Fibroblast of lung (primary cell): Measurements from ENCODE around the gene MYH13. TPM values are rescaled to one million over a fixed set of nuclear protein-coding genes. Genes with fewer than 3 reads are reported as not detected.

Experiments used
- DNase-seq, 2 donors: peaks; one replicate each; pipeline versions ENCODE4 v3.0.0 to v3.0.0-alpha.2; 2010; ENCODE audit warnings: low read depth in 2 of 2
- H2AFZ ChIP-seq: 2 replicates; pipeline ENCODE4 v1.5.1; 2012; ENCODE audit warnings: low read length, control low read depth, inconsistent platforms
- H3K27ac ChIP-seq: 2 replicates; pipeline ENCODE4 v1.5.1; 2011; ENCODE audit warnings: low read length, control low read depth; ENCODE audit not compliant: insufficient read depth
- H3K27me3 ChIP-seq: 2 replicates; pipeline ENCODE4 v1.5.1; 2011; ENCODE audit warnings: mild to moderate bottlenecking, low read length; ENCODE audit not compliant: control insufficient read depth, insufficient read depth
- H3K36me3 ChIP-seq: 2 replicates; pipeline ENCODE4 v1.5.1; 2011; ENCODE audit warnings: low read length; ENCODE audit not compliant: control insufficient read depth, insufficient read depth
- H3K4me1 ChIP-seq: 2 replicates; pipeline ENCODE4 v1.5.1; 2011; ENCODE audit warnings: low read length; ENCODE audit not compliant: control insufficient read depth, insufficient read depth; ENCODE audit errors: extremely low read depth
- H3K4me2 ChIP-seq: 2 replicates; pipeline ENCODE4 v1.5.1; 2011; ENCODE audit warnings: low read length, control low read depth; ENCODE audit not compliant: insufficient read depth; ENCODE audit errors: extremely low read depth
- H3K4me3 ChIP-seq, 4 experiments: fragments of 200-600 bp in 1 of 4; sonication (generic) in 1 of 4; replicated peaks in 1 of 4; 2 replicates each; pipeline ENCODE4 v1.5.1; 2011 to 2016; ENCODE audit warnings: low read length in 4 of 4, low read depth in 3 of 4, mild to moderate bottlenecking in 3 of 4, control low read depth in 2 of 4, inconsistent platforms in 1 of 4, mixed read lengths in 1 of 4; ENCODE audit not compliant: insufficient read depth in 1 of 4; ENCODE audit errors: control extremely low read depth in 1 of 4
- H3K79me2 ChIP-seq: 2 replicates; pipeline ENCODE4 v1.5.1; 2012; ENCODE audit warnings: mild to moderate bottlenecking, low read length, inconsistent platforms; ENCODE audit not compliant: control insufficient read depth, insufficient read depth
- H3K9ac ChIP-seq: 2 replicates; pipeline ENCODE4 v1.5.1; 2011; ENCODE audit warnings: mild to moderate bottlenecking, low read length, control low read depth; ENCODE audit not compliant: insufficient read depth
- H3K9me3 ChIP-seq: 2 replicates; pipeline ENCODE4 v1.5.1; 2012; ENCODE audit warnings: low read depth, low read length; ENCODE audit not compliant: control insufficient read depth, insufficient read depth
- H4K20me1 ChIP-seq: 2 replicates; pipeline ENCODE4 v1.5.1; 2011; ENCODE audit warnings: low read length; ENCODE audit not compliant: control insufficient read depth, insufficient read depth; ENCODE audit errors: extremely low read depth
- CTCF ChIP-seq, 2 donors: IDR thresholded peaks in 1 of 2; conservative IDR thresholded peaks in 1 of 2; 1 replicate in 1 of 2; 2 replicates in 1 of 2; pipeline ENCODE4 v1.5.1; 2011 to 2012; ENCODE audit warnings: low read length in 2 of 2, control low read depth in 1 of 2, inconsistent platforms in 1 of 2, low read depth in 1 of 2, mild to moderate bottlenecking in 1 of 2
- EZH2 ChIP-seq: IDR thresholded peaks from 2 replicates; pipeline ENCODE4 v1.5.1; 2012; ENCODE audit warnings: low read length, control low read depth, mild to moderate bottlenecking; ENCODE audit errors: missing control alignments
- polyA plus RNA-seq, 2 donors: library from polyadenylated mRNA; depleted of rRNA in 1 of 2; stranded (reverse) in 1 of 2; unstranded in 1 of 2; fragments of >200 nt; gene quantifications; 2 replicates each; pipeline ENCODE4 v1.2.1, GENCODE V29; 2011 to 2012; ENCODE audit warnings: missing spikeins in 1 of 2
- total RNA-seq: library from RNA; depleted of rRNA; stranded (reverse); fragments of >200 nt; gene quantifications from 2 replicates; pipeline ENCODE4 v1.2.1, GENCODE V29; 2014

Gene MYH13
- total and polyA plus RNA-seq, 2 donors (not counting 1 experiment from before 2014, with no cell fraction given), result not detected

GRCh38 chr17:10262451-10262850, 110.4 kb downstream of the MYH13 start:
- Histone ChIP-seq H4K20me1 (no peaks in the 10 kb centered on the region), H3K9ac (no peak overlapping the region), H3K9me3 (no peaks in the 10 kb centered on the region), H2AFZ (no peak overlapping the region), H3K36me3 (no peaks in the 10 kb centered on the region), H3K27ac (no peak overlapping the region), H3K79me2 (no peaks in the 10 kb centered on the region), H3K4me2 (no peak overlapping the region), H3K27me3 (no peaks in the 10 kb centered on the region), H3K4me3 (no peak overlapping the region), H3K4me1 (no peaks in the 10 kb centered on the region)
- TF ChIP-seq EZH2, result no peak
- no peak for TF ChIP-seq CTCF (conservative IDR thresholded peaks at IDR 0.05 in 1 of 2, IDR thresholded peaks at IDR 0.05 in 1 of 2; ENCODE audit: low read depth in 1 of 2, low read length in 2 of 2)
- DNase-seq, result no peak

- Histone ChIP-seq H3K4me3 (no peak overlapping the region), H3K79me2 (no peaks in the 10 kb centered on the region), H3K4me1 (no peaks in the 10 kb centered on the region), H3K27ac (no peak overlapping the region), H3K9me3 (no peaks in the 10 kb centered on the region), H3K27me3 (no peaks in the 10 kb centered on the region), H3K36me3 (no peaks in the 10 kb centered on the region), H4K20me1 (no peaks in the 10 kb centered on the region), H3K9ac (no peak overlapping the region), H3K4me2 (no peak overlapping the region), H2AFZ (no peak overlapping the region)
- no peak for DNase-seq
- TF ChIP-seq CTCF (conservative IDR thresholded peaks at IDR 0.05 in 1 of 2, IDR thresholded peaks at IDR 0.05 in 1 of 2; ENCODE audit: low read depth in 1 of 2, low read length in 2 of 2) (no peak), EZH2 (no peak)
Observed at GRCh38 chr17:10261098-10261497, 111.7 kb downstream of the MYH13 start.

GRCh38 chr17:10251212-10251948, 121.4 kb downstream of the MYH13 start:
- H3K36me3 ChIP-seq, result no peaks in the 10 kb centered on the region
- TF ChIP-seq EZH2 (no peak), CTCF (conservative IDR thresholded peaks at IDR 0.05 in 1 of 2, IDR thresholded peaks at IDR 0.05 in 1 of 2; ENCODE audit: low read depth in 1 of 2, low read length in 2 of 2) (no peak)
- H3K9me3 ChIP-seq, result no peaks in the 10 kb centered on the region
- no peak overlapping the region for H2AFZ ChIP-seq
- H3K4me1 ChIP-seq, result no peaks in the 10 kb centered on the region
- no peak for DNase-seq
- H3K4me3 ChIP-seq, result no peak overlapping the region
- H3K4me2 ChIP-seq, result no peak overlapping the region
- no peak overlapping the region for H3K27ac ChIP-seq
- H4K20me1 ChIP-seq, result no peaks in the 10 kb centered on the region
- H3K9ac ChIP-seq, result no peak overlapping the region
- no peaks in the 10 kb centered on the region for H3K79me2 ChIP-seq
- H3K27me3 ChIP-seq, result no peaks in the 10 kb centered on the region

Other genes starting within 250 kb of the MYH13 start
- 2.6 and 6.4 TPM in 2 replicates for gene GAS7, start 174.4 kb downstream of the MYH13 start, total RNA-seq
- gene GAS7, start 174.4 kb downstream of the MYH13 start, polyA plus RNA-seq, result 0.58 and 5.2 TPM in 2 replicates
- not detected in 2 replicates for gene MYH8, start 48.9 kb upstream of the MYH13 start, total RNA-seq
- gene MYH8, start 48.9 kb upstream of the MYH13 start, polyA plus RNA-seq, result 0.01 TPM in 1 of 2 replicates, not detected in the other
- gene MYH4, start 96.6 kb upstream of the MYH13 start, total RNA-seq, result not detected in 2 replicates
- gene MYH4, start 96.6 kb upstream of the MYH13 start, polyA plus RNA-seq, result not detected in 2 replicates
- gene MYH1, start 145.5 kb upstream of the MYH13 start, total RNA-seq, result not detected in 2 replicates
- gene MYH1, start 145.5 kb upstream of the MYH13 start, polyA plus RNA-seq, result not detected in 2 replicates
- not detected in 2 replicates for gene MYH2, start 176.7 kb upstream of the MYH13 start, total RNA-seq
- gene MYH2, start 176.7 kb upstream of the MYH13 start, polyA plus RNA-seq, result not detected in 2 replicates